Measurements from ENCODE around the gene METAP2. TPM values are rescaled to one million over a fixed set of nuclear protein-coding genes. Genes with fewer than 3 reads are reported as not detected.
"Not testable (repeated sequence)": the region's sequence is repeated elsewhere in the genome, so short reads cannot be mapped to it uniquely, and the experiment has no call there.

The METAP2 gene
- polyA plus RNA-seq, 1 donor from 2014 or later, result 37.5 TPM

- H3K27me3 Mint-ChIP-seq, H3K36me3 Mint-ChIP-seq, H3K9me3 Mint-ChIP-seq, H3K4me3 Mint-ChIP-seq, H3K27ac Mint-ChIP-seq, H3K4me1 Mint-ChIP-seq: not testable (repeated sequence)
Observed at GRCh38 chr12:95454780-95455215, 19.2 kb upstream of the METAP2 start.

DNA sequence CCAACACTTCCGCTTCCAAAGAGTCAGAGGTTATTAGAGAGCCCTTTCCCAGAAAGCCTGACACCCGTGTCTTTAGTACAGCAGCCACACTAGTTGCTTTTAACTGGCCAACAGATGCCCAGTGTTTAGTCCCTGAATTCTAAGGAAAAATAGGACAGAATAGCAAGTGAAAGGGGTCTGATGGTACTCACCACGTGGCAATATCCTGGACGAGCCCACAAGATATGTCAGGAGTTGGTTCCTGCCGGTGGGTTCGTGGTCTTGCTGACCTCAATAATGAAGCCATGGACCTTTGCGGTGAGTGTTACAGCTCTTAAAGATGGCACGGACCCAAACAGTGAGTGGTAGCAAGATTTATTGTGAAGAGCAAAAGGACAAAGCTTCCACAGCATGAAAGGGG, 16.3 kb upstream of the METAP2 start:
- H3K27me3 Mint-ChIP-seq, H3K27ac Mint-ChIP-seq, H3K9me3 Mint-ChIP-seq, H3K4me3 Mint-ChIP-seq, H3K36me3 Mint-ChIP-seq, H3K4me1 Mint-ChIP-seq: not testable (repeated sequence)

- Mint-ChIP-seq H3K4me3 (no peak overlapping the region), H3K36me3 (no peaks in the 10 kb centered on the region), H3K27me3 (no peaks in the 10 kb centered on the region), H3K9me3 (peaks cover 3 to 7% (median 5%) of the 10 kb centered on the region in 3 donors), H3K4me1 (no peaks in the 10 kb centered on the region), H3K27ac (no peak overlapping the region)
Observed at GRCh38 chr12:95458761-95459160, 15.2 kb upstream of the METAP2 start.

GRCh38 chr12:95459310-95459709, 14.6 kb upstream of the METAP2 start:
- Mint-ChIP-seq H3K27ac (no peak overlapping the region), H3K36me3 (no peaks in the 10 kb centered on the region), H3K4me1 (no peaks in the 10 kb centered on the region), H3K4me3 (no peak overlapping the region), H3K27me3 (no peaks in the 10 kb centered on the region), H3K9me3 (peaks cover 3 to 7% (median 5%) of the 10 kb centered on the region in 3 donors)

DNA sequence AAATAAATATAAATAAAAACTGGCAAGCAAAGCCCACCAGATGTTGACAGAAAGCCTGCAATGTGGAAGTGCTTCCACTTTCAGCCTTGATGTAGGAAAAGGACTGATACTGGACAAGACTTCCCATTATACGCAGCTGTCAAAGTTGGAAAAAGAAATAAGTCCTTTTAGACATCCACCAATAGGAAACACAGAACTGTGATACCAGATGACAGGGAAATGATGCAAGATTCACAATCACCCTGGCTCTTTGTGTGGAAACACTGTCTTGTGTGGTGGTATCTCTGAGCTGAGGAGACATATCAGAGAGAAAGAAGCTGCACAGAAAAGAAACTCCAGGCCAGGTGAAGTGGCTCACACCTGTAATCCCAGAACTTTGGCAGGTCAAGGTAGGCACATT, 13.8 kb upstream of the METAP2 start:
- Mint-ChIP-seq H3K4me1 (no peaks in the 10 kb centered on the region), H3K4me3 (no peak overlapping the region), H3K36me3 (no peaks in the 10 kb centered on the region), H3K27me3 (no peaks in the 10 kb centered on the region), H3K9me3 (peaks cover 3 to 7% (median 5%) of the 10 kb centered on the region in 3 donors), H3K27ac (no peak overlapping the region)

- no peaks in the 10 kb centered on the region for H3K27me3 Mint-ChIP-seq
- peaks cover 3 to 7% (median 5%) of the 10 kb centered on the region in 3 donors for H3K9me3 Mint-ChIP-seq
- H3K4me3 Mint-ChIP-seq, result peak overlapping the region in 1 of 4 donors; percentile 3
- no peaks in the 10 kb centered on the region for H3K4me1 Mint-ChIP-seq
- no peak overlapping the region for H3K27ac Mint-ChIP-seq
- H3K36me3 Mint-ChIP-seq, result no peaks in the 10 kb centered on the region
Observed at GRCh38 chr12:95460896-95461295, 13.1 kb upstream of the METAP2 start.

- Mint-ChIP-seq H3K27me3 (no peaks in the 10 kb centered on the region), H3K4me3 (no peak overlapping the region), H3K4me1 (peaks cover 6 to 8% (median 7%) of the 10 kb centered on the region in 3 donors)
Observed at GRCh38 chr12:95462081-95462480, 11.9 kb upstream of the METAP2 start.

GRCh38 chr12:95462551-95462950, 11.4 kb upstream of the METAP2 start:
- Mint-ChIP-seq H3K27ac (no peak overlapping the region), H3K4me1 (peaks cover 6 to 9% (median 8%) of the 10 kb centered on the region in 3 donors), H3K4me3 (no peak overlapping the region), H3K36me3 (no peaks in the 10 kb centered on the region), H3K9me3 (peaks cover 2 to 7% (median 5%) of the 10 kb centered on the region in 3 donors), H3K27me3 (no peaks in the 10 kb centered on the region)

More at GRCh38 chr12:95462081-95462480, 11.9 kb upstream of the METAP2 start:
- no peaks in the 10 kb centered on the region for H3K36me3 Mint-ChIP-seq
- peaks cover 3 to 7% (median 5%) of the 10 kb centered on the region in 3 donors for H3K9me3 Mint-ChIP-seq
- no peak overlapping the region for H3K27ac Mint-ChIP-seq

GRCh38 chr12:95463050-95463449, 10.9 kb upstream of the METAP2 start:
- Mint-ChIP-seq H3K4me1 (peaks cover 6 to 9% (median 8%) of the 10 kb centered on the region in 3 donors), H3K27me3 (no peaks in the 10 kb centered on the region), H3K4me3 (no peak overlapping the region), H3K27ac (no peak overlapping the region), H3K9me3 (peaks cover 0 to 5% (median 5%) of the 10 kb centered on the region in 3 donors), H3K36me3 (no peaks in the 10 kb centered on the region)

DNA sequence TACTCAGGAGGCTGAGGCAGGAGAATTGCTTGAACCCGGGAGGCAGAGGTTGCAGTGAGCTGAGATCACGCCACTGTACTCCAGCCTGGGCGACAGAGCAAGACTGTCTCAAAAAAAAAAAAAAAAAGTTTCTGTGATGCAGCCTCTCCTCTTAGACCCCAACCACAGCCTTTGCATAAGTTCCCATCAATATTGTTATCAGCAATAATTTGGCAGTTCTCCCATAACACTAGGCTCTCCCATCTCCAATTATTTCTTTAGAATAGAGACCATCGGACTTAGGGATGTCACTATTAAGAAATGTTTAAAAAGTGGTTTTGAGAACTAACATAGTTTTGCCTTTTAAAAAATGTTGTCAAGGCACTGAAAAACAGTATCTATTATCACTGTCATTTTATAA, 10.2 kb upstream of the METAP2 start:
- not testable (repeated sequence) for H3K4me1 Mint-ChIP-seq, H3K27ac Mint-ChIP-seq, H3K9me3 Mint-ChIP-seq, H3K27me3 Mint-ChIP-seq, H3K36me3 Mint-ChIP-seq, H3K4me3 Mint-ChIP-seq

GRCh38 chr12:95465275-95465674, 8.7 kb upstream of the METAP2 start:
- Mint-ChIP-seq H3K36me3 (no peaks in the 10 kb centered on the region), H3K9me3 (no peaks in the 10 kb centered on the region), H3K27ac (no peak overlapping the region), H3K4me3 (no peak overlapping the region), H3K4me1 (peaks cover 6 to 9% (median 8%) of the 10 kb centered on the region in 3 donors), H3K27me3 (no peaks in the 10 kb centered on the region)

- Mint-ChIP-seq H3K27me3 (no peaks in the 10 kb centered on the region), H3K9me3 (no peaks in the 10 kb centered on the region), H3K36me3 (peaks cover 8% of the 10 kb centered on the region), H3K27ac (no peak overlapping the region), H3K4me1 (peaks cover 16 to 29% (median 25%) of the 10 kb centered on the region in 3 donors), H3K4me3 (peak overlapping the region in 1 of 4 donors; percentile 21)
Observed at GRCh38 chr12:95470300-95470699, 3.7 kb upstream of the METAP2 start.

DNA sequence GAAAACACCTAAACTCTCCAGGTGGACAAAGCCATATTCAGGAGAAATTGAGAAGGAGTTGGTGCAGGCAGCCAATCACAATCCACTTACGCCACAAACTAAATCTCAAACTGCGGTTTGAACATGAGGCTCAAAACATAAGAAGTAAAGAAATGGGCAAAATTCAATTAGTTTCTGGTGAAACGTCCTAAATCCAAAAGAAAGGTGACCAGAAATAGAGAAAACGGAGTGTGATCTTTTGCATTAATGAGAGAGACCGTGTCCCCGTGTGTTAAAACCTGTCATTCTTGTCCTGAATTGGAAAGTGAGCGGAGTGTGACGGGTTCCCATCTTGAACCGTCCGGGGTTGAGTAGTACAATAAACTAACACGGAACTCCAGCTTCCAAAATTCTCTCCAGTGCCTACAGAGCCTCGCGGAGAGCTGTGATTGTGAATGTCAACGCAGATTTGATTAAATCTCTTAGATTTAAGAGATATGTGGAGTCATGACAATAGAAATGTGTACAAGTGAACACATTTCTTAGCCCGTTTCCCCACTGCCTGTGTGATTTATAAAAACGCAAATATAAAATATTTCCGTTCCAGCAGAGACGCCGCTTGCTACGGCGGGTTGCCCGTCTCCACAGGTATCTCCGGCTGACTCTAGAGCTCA, 595 bp upstream of the METAP2 start:
- Mint-ChIP-seq H3K36me3 (peaks cover 11% of the 10 kb centered on the region), H3K4me1 (peaks cover 17 to 32% (median 28%) of the 10 kb centered on the region in 3 donors), H3K27me3 (no peaks in the 10 kb centered on the region), H3K4me3 (peak overlapping the region; percentile 97 to 100 (median 98)), H3K27ac (peak overlapping the region; percentile 74 to 97 (median 90)), H3K9me3 (no peaks in the 10 kb centered on the region)

GRCh38 chr12:95474660-95474958, 657 bp downstream of the METAP2 start:
- H3K36me3 Mint-ChIP-seq, result peaks cover 13% of the 10 kb centered on the region
- no peaks in the 10 kb centered on the region for H3K9me3 Mint-ChIP-seq
- peak overlapping the region; percentile 97 to 100 (median 98) for H3K4me3 Mint-ChIP-seq
- H3K27me3 Mint-ChIP-seq, result no peaks in the 10 kb centered on the region
- H3K27ac Mint-ChIP-seq, result peak overlapping the region; percentile 74 to 97 (median 90)
- H3K4me1 Mint-ChIP-seq, result peaks cover 26 to 38% (median 38%) of the 10 kb centered on the region in 3 donors

DNA sequence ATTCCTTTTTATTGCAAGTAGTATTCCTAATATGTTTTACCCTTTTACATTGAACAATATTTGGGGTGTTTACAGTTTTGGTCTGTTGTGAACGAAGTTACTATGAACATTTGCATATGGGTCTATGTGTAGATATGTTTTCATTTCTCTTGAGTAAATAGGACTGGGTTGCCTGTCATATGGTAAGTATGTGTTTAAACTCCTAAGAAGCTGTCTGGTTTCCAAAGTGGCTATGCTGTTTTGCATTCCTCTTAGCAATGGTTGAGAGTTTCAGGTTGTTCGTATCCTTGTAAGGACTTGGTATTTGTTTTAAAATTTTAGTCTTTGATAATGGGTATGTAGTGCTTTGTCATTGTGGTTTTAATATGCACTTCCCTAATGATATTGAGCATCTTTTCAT, 6.3 kb downstream of the METAP2 start:
- peaks cover 10% of the 10 kb centered on the region for H3K36me3 Mint-ChIP-seq
- H3K27me3 Mint-ChIP-seq, result no peaks in the 10 kb centered on the region
- peak overlapping the region in 3 of 4 donors; percentile 20 to 59 (median 53) for H3K4me3 Mint-ChIP-seq
- peaks cover 35 to 43% (median 38%) of the 10 kb centered on the region in 3 donors for H3K4me1 Mint-ChIP-seq
- peak overlapping the region; percentile 27 to 64 (median 36) for H3K27ac Mint-ChIP-seq
- no peaks in the 10 kb centered on the region for H3K9me3 Mint-ChIP-seq

- Mint-ChIP-seq H3K9me3 (no peaks in the 10 kb centered on the region), H3K36me3 (peaks cover 9% of the 10 kb centered on the region), H3K4me3 (peak overlapping the region in 1 of 4 donors; percentile 50), H3K27me3 (no peaks in the 10 kb centered on the region), H3K27ac (peak overlapping the region in 2 of 3 donors; percentile 27 to 71), H3K4me1 (peaks cover 30 to 34% (median 30%) of the 10 kb centered on the region in 3 donors)
Observed at GRCh38 chr12:95481072-95481471, 7.1 kb downstream of the METAP2 start.

Measured in IgD-negative memory B cell (primary cell).